ENCODE results near the gene CTTN.

Gene CTTN

DNA sequence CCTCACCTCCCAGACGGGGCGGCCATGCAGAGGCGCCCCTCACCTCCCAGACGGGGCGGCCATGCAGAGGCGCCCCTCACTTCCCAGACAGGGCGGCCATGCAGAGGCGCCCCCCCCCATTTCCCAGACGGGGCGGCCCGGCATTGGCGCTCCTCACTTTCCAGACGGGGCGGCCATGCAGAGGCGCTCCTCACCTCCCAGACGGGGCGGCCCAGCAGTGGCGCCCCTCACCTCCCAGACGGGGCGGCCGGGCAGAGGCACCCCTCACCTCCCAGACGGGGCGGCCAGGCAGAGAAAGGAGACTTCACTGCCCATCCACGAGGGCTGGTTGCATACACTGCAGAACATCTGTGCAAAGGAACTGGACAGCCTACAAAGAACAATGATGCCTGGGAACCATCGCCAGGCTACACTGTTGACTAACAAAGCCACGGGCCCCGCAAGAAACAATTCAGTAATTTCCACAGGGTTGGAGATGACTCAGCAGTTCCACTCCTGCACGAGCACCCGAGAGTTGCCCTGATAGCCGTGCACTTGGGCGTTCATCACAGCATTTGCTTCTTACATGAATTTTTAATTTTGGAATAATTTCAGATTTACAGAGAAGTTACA, 58.7 kb downstream of the CTTN start:
- DNase-seq = no peak

DNA sequence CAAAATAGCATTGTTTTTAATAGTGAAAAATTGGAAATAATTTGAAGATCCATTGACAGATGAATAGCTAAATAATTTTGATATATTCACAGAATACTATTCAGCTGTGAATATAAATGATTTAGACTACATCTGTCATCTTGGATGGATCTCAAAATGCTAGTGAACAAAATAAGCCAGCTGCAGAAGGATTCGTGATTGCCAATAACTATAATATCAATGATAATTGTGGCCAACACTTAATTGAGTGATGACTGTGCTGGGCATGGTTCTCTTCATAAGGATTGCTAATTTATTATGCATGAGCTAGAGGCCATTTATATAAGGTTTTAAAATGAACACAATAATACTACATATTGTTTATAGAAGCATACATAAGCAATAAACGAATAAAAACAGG, 60.4 kb downstream of the CTTN start:
- DNase-seq = no peak

DNA sequence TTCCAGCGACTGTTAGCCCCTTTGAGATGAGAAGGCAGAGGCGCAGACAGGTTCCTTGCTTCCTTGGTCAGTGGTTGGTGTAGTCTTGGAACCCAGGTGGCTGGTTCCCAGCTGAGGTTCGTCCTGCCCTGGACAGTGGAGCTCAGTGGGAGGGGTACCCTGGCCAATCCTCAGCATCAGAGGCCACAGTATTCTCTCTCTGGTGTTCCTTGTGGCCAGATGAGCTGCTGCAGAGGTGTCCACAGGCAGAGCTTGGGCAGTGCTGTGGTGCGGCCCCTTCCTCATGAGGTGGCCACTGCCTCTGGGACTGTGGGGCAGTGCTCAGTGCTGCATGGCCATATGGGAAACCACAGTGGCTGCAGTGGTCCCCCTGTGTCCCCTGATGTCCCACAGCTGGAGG, 61.8 kb downstream of the CTTN start:
- no peak for DNase-seq

DNA sequence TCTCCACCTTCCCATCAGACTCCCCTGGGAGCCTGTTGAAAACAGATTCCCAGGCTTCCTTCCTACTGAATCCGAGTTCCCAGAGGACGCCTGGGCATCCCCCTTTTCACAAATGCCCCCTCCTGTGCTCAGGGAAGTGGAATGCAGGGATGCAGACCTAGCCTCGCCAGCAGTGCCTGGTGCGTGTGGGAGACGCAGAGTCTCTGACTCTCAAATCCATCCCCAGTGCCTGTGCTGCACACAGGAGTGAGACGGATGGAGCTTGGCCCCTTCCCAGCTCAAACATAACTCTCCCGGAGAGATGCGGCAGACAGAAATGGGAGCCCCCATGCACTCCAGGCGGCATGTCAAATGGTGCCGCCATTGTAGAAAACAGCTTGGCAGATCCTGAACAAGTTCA, 62.6 kb downstream of the CTTN start:
- DNase-seq = no peak

DNA sequence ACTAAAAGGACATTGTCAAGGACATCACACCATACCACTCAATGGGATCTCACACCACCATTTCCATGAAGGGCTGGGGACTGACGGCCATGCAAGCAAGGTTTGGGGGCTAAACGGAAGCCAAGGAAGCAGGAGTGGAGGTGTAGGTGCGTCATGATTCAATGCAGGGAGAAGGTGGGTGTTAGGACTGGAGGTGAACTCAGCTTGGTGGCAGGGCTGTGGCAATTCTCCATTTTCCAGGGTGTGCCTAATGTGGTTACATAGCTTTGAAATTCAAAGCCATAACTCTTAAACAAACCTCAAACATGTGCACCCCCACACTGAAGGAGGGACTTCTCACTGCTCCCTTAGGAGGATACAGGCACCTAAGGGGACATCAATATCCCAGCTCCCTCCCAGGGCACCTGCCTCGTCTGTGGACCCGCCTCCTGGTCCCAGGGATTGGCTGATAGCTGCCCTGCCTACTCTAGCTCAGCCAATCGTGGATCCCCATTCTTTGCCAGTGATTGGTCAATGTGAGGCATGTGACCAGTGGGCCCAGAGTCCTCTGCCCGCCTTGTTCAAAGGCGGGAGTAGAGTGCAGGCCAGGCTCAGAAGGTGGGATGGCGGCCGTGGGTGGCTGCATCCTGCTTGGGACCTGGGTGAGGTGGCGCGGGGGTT, 64.6 kb downstream of the CTTN start:
- no peak for DNase-seq

DNA sequence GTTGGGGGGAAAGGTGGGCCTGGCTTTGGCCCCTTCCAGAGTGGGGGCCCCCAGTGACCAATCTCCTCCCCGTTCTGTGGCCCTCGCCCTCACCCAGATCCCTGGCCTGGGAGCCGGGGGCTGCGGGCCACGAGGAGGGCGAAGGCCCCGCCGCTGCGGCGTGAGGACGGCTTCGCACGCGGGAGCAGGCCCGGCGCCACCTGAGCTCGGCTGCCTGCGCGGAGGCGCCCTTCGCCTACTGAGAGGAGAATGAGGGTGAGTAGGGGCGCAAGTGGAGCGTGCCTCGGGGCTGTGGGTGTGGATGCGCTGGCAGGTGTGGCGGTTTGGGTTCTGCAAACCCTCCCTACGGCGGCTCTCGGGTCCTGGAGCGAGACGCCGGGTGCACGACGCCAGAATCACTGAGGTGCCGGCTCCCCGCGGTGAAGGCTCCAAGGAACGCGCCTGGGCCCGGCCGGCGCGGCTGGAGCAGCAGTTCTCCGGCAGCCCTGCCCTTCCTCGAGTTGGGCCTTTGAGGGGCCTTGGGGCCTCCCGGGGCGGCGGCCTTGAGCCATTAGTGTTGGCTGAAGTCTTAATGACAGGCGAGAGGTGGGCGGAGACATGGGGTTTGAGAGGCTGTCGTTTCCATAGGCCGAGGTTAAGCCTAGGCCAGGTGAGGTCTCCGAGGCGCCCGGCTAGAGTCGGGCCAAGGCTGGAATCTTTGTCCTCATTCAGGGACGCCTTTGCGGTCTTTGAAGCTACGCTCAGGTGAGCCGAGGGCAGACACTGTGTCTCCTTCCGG, 65.3 kb downstream of the CTTN start:
- DNase-seq = no peak

DNA sequence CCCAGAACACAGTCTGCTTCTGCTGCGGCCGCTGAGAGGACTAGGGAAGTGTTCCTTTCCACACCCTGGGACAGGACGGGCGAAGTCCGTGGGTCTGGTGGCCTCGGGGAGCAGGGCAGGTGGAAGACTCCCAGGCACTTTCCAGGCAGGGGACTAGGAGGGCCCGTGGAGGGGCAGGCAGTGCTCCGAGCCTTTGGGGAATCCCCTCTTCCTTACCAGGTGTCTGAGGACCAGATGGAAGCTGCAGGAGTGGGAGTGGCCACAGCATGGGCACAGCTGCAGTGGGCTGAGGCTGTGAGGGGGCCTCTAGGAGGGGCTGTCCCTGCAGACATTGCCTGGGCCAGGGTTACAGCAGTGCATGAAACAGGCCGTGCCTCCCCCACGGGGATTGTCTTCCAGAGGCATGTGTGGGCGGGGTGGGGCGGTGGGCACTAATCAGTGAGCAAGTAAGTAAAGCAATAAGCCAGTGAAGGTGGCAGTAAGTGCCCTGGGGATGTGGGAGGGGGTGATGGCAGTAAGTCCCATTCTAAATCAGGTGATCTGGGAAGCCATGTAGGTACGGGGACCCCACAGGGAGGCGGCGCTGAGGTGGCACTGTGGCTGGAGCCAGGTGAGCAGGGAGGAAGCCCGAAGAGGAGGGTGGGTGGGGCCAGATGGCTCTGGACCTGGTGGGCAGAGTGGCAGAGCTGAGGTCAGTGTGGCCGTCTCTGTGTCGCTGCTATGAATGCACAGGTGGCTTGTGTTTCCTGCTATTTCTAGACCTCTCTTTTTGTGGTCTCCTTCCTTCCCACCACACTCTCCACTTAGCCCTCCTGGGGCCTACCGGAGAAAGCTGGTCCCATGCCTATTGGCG, 66.4 kb downstream of the CTTN start:
- no peak for DNase-seq

DNA sequence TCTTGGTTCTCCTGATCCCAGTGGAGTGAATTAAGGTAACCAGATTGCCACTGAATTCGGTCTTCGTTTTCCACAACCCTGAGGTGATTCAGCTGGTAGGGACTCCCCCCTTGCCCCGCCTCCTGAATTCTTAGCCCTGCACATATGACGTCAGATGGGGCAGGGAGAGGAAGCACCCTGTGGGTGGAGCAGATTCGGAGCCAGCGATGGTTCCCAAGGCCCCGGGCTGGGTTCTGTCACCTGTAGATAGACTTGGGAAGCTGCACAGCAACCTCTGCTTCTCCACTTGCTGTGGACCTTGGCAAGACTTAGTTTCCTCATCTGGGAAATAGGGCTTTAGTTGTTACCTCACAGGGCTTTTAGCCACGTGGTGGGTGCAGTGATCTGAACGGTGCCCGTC, 67.8 kb downstream of the CTTN start:
- no peak for DNase-seq

DNA sequence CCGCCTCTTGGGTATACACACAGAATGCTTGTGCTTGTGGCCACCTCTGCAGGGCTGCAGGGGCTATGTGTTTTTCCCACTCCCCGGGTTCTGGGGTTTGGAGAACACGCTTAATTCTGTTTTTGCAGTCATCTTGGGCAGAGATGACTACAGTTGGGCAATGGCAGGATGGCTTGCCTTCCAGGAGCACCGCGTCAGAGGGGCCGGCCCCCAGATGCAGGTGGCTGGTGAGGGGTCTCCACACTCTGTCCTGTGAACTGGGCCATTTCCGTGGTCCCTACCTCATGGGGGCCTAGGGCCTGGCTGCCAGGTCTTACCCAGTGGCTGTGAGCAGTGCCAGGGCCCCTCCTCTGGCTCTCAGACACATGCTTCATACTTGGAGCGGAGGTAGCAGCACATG, 68.3 kb downstream of the CTTN start:
- no peak for DNase-seq

DNA sequence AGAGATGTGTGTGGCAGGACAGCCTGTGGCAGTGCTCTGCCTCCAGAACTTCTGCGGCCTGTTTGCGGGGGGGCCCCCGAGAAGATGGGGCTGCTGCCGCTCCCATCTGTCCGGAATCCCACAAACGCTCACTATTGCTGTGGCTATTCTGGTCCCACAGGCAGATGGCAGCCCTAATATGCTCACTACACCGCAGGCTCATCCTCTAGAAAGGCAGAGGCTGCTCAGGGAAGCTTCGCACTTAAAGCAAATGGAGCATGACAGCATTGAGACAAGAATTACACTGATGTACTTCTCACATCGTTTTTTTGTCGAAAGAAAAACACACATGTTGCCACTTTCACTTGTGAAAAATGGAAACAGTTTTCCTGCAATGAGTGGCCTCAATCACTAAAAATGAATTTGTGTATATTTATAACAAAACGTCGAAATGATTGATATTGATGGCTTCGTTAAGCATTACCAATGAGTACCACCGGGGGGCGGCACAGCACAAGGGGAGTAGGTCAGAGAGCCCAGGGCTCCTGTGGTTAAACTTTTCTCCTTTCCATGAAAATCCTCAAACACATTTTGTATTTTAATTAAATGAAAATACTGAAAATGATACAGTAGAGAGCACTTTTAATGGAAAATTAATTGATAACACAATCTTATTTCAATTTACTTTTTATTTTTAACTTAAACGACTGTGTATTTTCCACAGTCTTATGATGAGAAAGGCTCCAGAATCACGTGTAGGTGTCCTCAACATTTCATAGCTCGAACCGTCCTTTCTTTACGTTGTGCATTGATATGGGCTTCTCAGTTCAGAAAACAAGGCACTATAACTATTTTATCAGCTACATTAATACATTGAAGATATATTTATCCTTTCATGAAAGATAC, 69.1 kb downstream of the CTTN start:
- DNase-seq = peak; percentile 84

DNA sequence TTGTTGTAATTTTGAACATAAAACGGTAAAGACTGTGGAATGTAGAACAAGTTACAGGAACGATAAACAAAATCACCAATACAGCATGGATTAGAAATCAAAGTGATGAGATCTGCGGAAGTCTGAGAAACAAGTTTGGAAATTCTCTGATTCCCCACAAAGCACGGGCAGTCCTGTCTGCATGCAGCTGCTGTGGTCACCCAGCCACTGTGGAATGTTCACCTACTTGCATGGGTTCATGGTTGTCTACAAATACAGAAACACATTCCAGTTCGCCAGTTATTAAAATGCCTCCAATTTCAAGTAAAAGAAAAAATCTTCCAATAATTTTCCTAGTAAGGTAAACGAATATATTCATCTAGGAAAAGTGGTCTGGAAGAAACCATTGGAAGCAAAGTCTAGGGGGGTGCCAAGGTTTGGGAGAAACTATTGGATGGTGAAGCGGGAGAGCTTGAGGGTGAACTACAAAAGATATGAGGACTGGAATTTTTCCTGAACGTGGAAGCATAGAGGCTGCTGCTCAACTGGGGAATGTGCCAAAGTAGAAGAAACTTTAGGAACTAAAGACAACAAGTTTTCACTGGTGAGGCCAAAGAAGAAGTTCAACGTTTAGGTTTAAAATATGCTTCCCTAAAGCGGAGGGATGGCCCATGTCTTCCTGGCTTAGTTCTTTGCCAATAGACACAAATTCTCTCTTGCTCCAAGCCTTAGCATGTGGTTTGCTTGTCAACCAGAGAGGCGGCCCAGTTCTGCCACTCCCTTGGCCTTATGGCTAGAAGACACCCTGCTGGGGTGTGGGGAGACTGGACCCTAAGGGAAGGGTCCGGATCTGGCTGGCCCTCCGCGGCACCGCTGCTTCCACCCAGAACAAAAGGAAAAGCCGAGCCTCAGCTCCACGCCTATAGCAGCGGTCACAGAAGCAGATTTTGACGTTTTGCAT, 70.2 kb downstream of the CTTN start:
- no peak for DNase-seq

DNA sequence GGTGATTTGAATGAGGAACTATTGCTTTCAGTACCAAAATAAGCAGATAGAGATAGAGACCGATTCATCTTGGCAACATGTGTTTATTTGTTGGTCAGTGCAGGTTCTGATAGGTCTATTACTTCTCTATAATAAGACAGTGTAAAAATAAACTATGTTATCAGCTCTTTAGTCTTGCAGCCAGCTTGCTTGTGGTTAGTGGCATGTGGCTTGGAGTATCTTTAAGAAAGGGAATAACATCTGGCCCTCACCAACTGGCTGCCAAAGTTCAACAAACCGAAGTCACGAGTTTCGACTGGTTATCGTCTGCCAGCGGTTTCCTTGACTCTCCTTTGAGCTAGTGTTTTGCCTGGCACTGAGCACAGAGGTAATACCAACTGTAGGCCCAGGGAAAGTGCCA, 71.8 kb downstream of the CTTN start:
- no peak for DNase-seq

DNA sequence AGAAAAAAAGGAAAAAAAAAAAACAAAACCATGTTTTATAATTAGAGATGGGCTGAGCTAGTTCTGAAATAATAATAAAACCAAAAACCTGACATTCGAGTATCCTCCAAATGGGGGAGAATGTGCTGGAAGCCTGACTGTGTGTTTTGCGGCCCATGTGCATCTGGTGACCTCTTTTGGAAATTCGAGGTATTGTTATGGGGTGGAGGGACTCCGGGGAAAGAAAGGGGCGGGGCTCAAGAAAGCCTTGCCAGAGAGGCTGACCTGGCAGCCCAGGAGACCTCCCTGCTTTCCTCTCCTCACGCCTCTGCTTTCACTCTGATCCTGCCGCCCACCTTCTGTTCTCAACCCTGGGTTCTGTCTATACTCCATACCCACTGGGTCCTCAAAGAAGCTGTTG, 72.9 kb downstream of the CTTN start:
- DNase-seq = no peak

DNA sequence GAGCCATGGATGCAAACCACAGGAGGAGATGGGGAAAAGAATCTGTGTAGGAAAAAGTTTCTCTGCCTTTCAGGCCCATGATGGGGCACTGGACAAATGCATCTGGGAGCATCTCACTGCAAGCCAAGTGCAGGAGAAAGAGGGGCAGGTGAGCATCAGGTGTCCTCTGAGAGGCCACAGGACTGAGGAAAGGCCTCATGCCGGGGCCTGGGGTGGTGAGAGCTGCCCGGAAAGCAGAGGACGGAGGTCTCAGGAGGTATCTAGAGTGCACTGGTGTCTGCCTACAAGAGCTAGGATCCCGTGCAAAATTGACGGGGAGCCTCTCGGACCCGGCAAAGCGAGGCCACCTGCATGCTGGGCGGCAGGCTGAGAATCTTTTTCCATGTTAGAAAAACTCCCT, 73.9 kb downstream of the CTTN start:
- no peak for DNase-seq

DNA sequence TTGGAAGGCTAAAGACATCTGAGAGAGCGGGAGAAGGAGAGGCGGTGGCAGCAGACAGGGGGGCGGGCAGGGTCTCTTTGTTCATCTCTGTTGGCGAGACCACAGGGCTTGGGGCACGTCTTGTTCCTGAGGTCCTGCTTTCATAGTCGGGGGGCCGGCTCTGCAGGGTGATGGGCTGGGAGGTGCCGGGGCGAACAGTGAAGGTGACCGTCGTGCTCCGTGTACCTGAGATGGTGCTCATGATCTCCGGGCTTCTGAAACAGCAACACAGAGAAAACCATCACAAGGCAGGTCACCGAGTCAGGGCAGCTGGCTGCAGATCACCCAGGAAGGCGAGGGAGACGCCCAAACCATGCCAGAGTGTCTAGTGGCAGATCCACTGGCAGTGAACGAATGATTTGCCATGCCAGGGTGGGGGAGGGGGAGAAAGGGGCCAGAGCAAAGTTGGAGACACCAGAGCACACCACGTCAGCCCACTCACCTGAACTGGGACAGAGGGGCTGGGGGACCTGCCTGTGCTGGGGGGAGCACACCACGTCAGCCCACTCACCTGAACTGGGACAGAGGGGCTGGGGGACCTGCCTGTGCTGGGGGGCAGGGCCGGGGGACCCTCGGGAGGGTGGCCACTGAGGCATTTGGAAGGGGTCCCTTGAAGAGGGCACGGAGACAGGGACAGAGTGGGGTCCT, 75.0 kb downstream of the CTTN start:
- no peak for DNase-seq

DNA sequence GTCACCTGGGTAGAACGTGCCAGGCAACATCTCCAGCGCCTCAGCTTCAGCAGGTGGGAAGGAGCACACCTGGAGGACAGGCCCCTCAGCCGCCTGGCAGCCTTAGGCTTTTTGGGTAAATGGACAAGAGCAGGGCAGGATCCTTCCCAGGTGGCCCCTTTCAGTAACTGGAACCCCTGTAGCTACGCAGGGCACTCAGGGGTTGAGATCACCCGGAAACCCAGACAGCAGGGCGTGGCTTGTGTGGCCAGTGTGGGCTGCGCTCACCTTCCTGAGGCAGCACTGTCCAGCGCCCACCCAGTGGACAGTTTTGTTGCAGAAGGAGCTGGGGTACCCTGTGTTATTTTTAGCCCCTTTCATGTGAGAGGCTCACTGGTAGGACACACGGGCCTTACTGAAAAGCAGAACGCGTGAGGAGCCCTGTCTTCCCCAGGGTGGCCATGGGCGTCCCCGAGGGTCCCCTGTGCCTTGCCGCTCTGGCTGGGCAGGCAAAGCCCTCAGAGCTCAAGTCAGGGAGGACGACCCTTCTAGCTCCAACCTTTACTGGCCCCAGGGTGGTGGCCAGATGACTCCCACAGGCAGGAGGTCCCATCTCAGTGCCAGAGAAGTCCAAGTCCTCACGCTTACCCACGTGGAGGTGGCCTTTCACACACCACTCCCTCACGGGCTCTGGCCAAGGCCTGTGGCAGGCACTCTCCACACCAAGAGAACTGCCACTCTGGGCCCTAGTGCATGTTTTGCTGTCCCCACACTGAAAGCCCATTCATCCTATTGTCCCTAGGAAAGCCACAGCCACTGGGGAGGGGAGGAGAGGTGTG, 75.8 kb downstream of the CTTN start:
- no peak for DNase-seq

DNA sequence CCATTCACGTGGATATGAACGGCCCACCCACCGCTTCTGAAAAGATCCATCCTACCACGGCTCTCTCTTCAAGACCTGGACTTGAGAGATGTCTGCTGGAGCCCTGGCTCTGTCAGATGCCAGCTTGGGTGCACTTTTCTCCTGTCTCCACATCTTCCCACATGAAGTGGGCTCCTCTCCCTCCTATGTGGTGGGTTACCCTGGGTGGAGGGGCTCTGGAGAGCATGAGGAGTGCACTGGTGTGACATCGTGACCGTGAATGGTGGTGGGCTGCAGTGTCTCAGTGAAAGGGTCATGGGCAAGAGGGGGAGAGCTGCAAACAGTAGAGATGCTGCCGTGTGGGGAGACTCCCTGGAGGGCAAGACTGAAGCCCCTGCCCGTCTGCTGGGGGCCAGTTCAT, 76.4 kb downstream of the CTTN start:
- no peak for DNase-seq

DNA sequence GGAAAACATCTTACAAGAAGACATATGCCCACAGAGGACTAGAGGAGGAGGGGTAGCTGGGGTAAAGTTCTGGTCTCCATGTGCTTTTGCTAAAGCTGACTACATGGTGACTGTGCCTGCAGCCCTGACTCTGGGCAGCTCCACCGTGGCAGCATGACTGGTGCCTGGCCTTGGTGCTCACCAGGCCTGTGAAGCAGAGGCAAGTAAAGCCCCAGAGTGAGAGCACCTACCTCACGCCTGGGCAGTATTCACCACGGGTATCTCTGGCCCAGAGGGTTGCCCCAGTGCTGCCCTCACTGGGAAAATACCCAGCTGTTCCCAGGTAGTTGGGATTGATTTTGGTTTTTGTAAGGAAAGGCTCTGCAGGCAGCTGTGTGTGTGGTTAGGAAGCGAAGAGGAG, 78.3 kb downstream of the CTTN start:
- DNase-seq = no peak

DNA sequence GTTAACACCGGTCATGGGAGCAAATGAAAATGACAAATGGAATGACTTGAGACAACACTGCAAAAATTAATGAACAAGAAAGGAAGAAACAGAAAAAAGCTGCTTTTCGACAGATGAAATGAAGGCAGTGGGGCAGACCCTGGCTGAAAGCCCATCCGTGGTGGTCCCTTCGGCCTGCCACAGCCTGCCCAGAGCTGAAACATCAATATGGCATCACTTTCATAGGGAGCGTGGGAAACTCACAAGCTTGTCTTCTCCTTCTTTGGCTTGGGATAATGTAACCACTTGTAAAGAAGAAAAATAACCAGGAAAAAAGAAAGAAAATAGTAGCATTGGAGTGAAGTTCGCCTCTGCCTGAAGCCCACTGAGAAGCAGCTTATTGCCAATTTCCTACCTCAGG, 78.8 kb downstream of the CTTN start:
- DNase-seq = no peak

DNA sequence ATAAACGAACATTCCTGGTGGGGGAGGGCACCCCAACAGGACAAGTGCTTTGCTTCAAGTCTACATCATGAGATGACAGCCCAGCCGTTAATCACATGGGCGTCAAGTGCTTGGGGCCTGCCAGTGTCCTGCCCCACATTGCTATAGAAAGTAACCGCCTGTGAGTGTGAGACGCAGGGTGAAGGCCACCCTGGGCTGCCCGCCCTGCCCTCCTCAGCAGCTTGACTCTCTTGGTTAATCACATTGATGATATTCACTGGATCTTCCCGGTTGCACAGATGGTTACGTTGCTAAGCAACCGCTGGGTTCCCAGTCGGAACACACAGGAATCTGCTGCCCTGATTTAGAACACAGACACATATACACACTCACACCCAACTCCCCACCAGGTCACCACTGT, 79.3 kb downstream of the CTTN start:
- no peak for DNase-seq
